Loucy (cell line): ENCODE results near the gene S1PR2.

Experiments used
- H2AFZ ChIP-seq: fragments of 200-600 bp; sonication (generic); 2 replicates; pipeline ENCODE4 v1.6.0; 2016; ENCODE audit warnings: antibody characterized with exemption, mild to moderate bottlenecking, low read length, moderate library complexity
- H3F3A ChIP-seq: fragments of 200-600 bp; 2 replicates; pipeline ENCODE4 v1.6.0; 2016; ENCODE audit warnings: antibody characterized with exemption, low read depth, mild to moderate bottlenecking
- H3K27me3 ChIP-seq: fragments of 200-600 bp; sonication (generic); 2 replicates; pipeline ENCODE4 v1.6.1; 2014; ENCODE audit warnings: low read length, mild to moderate bottlenecking; ENCODE audit not compliant: insufficient read depth, poor library complexity, severe bottlenecking
- H3K36me3 ChIP-seq: fragments of 200-600 bp; sonication (generic); 2 replicates; pipeline ENCODE4 v1.6.1; 2016; ENCODE audit warnings: low read length; ENCODE audit not compliant: insufficient read depth
- H3K4me1 ChIP-seq: fragments of 200-600 bp; sonication (generic); 2 replicates; pipeline ENCODE4 v1.5.1; 2014; ENCODE audit warnings: low read length, mild to moderate bottlenecking; ENCODE audit not compliant: insufficient read depth, poor library complexity, severe bottlenecking
- H3K4me2 ChIP-seq: fragments of 200-600 bp; sonication (generic); 2 replicates; pipeline ENCODE4 v1.6.0; 2014; ENCODE audit warnings: antibody characterized with exemption, low read length, low read depth, mild to moderate bottlenecking; ENCODE audit not compliant: poor library complexity, severe bottlenecking
- H3K4me3 ChIP-seq: fragments of 200-600 bp; sonication (generic); 2 replicates; pipeline ENCODE4 v1.5.1; 2014; ENCODE audit warnings: low read length, mild to moderate bottlenecking, mixed read lengths; ENCODE audit not compliant: poor library complexity, severe bottlenecking
- H3K79me2 ChIP-seq: fragments of 200-600 bp; sonication (generic); 2 replicates; pipeline ENCODE4 v1.6.1; 2014; ENCODE audit warnings: low read length; ENCODE audit not compliant: insufficient read depth
- H3K9ac ChIP-seq: fragments of 200-600 bp; sonication (generic); 2 replicates; pipeline ENCODE4 v1.6.0; 2014; ENCODE audit warnings: mild to moderate bottlenecking, low read depth, low read length, moderate library complexity; ENCODE audit not compliant: poor library complexity, severe bottlenecking
- H3K9me2 ChIP-seq: fragments of 200-600 bp; sonication (generic); replicated peaks from 2 replicates; pipeline ENCODE4 v1.6.1; 2016; ENCODE audit warnings: low read depth, low read length, mixed read lengths
- H3K9me3 ChIP-seq: fragments of 200-600 bp; sonication (generic); 2 replicates; pipeline ENCODE4 v1.6.1; 2014; ENCODE audit warnings: mild to moderate bottlenecking, antibody characterized with exemption, low read length, low read depth; ENCODE audit not compliant: insufficient read depth
- H4K20me1 ChIP-seq: fragments of 200-600 bp; sonication (generic); 2 replicates; pipeline ENCODE4 v1.6.0; 2014; ENCODE audit warnings: antibody characterized with exemption, low read length, mild to moderate bottlenecking; ENCODE audit not compliant: insufficient read depth, poor library complexity, severe bottlenecking
- EZH2phosphoT487 ChIP-seq: fragments of 200-600 bp; IDR thresholded peaks from 2 replicates; pipeline ENCODE4 v1.6.1; 2018; ENCODE audit warnings: antibody characterized with exemption, mild to moderate bottlenecking, moderate library complexity, borderline replicate concordance
- TF ChIP-seq, protein P1 (sequence below): fragments of 200-600 bp; sonication (generic); conservative IDR thresholded peaks from 2 replicates; pipeline ENCODE4 v1.5.1; 2014; ENCODE audit warnings: mild to moderate bottlenecking, antibody characterized with exemption, low read length

Gene S1PR2

DNA sequence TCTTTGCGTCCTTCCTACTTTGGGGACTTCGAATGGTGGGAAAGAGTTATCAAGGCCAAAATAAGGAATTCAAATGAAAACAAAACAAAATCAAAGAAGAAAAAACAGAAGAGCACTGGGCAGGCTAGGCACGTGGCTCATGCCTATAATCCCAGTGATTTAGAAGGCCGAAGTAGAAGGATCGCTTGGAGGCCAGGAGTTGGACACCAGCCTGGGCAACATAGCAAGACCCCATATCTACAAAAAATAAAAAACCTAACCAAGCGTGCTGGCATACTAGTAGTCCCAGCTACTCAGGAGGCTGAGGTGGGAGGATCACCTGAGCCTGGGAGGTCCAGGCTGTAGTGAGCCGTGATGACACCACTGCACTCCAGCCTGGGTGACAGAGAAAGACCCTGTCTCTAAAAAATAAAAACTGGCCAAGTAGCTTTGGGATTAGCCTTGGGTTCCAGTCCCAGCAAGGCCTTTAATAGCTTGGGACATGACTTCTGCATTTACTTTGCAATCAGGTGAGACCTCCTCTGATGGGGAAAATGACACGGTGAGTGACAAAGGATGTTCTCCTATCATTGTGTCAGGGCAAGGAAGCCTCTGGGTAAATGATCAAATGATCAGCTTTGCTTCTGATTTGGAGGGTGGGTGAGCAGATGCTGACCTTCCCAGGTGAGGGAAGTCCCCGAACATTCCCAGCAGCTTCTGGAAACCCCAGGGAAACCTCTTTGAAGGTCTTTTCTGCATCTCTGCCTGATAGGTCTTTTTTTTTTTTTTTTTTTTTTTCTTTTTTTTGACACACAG is 46.9 kb upstream of the S1PR2 start:
- H3K4me3 ChIP-seq, result no peak overlapping the region
- H3K79me2 ChIP-seq, result no peaks in the 10 kb centered on the region
- H3K4me2 ChIP-seq, result no peak overlapping the region
- no peaks in the 10 kb centered on the region for H3K36me3 ChIP-seq
- no peaks in the 10 kb centered on the region for H3K9me3 ChIP-seq
- no peak overlapping the region for H3K9ac ChIP-seq
- no peak for TF ChIP-seq EZH2phosphoT487
- TF ChIP-seq, protein P1, sequence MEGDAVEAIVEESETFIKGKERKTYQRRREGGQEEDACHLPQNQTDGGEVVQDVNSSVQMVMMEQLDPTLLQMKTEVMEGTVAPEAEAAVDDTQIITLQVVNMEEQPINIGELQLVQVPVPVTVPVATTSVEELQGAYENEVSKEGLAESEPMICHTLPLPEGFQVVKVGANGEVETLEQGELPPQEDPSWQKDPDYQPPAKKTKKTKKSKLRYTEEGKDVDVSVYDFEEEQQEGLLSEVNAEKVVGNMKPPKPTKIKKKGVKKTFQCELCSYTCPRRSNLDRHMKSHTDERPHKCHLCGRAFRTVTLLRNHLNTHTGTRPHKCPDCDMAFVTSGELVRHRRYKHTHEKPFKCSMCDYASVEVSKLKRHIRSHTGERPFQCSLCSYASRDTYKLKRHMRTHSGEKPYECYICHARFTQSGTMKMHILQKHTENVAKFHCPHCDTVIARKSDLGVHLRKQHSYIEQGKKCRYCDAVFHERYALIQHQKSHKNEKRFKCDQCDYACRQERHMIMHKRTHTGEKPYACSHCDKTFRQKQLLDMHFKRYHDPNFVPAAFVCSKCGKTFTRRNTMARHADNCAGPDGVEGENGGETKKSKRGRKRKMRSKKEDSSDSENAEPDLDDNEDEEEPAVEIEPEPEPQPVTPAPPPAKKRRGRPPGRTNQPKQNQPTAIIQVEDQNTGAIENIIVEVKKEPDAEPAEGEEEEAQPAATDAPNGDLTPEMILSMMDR, result no peak
- no peaks in the 10 kb centered on the region for H3K27me3 ChIP-seq
- H3K4me1 ChIP-seq, result peaks cover 9% of the 10 kb centered on the region
- no peak overlapping the region for H2AFZ ChIP-seq
- no peaks in the 10 kb centered on the region for H3K9me2 ChIP-seq
- H3F3A ChIP-seq, result no peaks in the 10 kb centered on the region
- H4K20me1 ChIP-seq, result peaks cover 3% of the 10 kb centered on the region

DNA sequence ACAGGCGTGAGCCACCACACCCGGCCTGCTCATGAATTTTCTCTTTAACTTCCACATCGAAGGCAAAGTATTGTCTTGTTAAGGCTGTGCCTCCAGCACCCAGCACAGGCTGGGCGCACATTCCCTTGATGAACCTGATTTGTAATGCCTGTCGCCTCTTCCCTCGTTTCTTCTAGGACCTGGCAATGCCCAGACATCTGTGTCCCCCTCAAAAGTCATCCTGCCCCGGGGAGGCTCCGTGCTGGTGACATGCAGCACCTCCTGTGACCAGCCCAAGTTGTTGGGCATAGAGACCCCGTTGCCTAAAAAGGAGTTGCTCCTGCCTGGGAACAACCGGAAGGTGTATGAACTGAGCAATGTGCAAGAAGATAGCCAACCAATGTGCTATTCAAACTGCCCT is 43.5 kb upstream of the S1PR2 start:
- Histone ChIP-seq H3K4me2 (no peak overlapping the region), H3K9ac (no peak overlapping the region), H4K20me1 (no peaks in the 10 kb centered on the region), H3K9me3 (no peaks in the 10 kb centered on the region), H3K27me3 (no peaks in the 10 kb centered on the region), H3K4me3 (no peak overlapping the region), H3K4me1 (peaks cover 23% of the 10 kb centered on the region), H2AFZ (no peak overlapping the region), H3F3A (no peaks in the 10 kb centered on the region), H3K9me2 (no peaks in the 10 kb centered on the region), H3K36me3 (no peaks in the 10 kb centered on the region), H3K79me2 (peaks cover 9% of the 10 kb centered on the region; the same call in 1 of the 2 replicates)
- TF ChIP-seq EZH2phosphoT487, result no peak
- TF ChIP-seq, protein P1, result no peak

DNA sequence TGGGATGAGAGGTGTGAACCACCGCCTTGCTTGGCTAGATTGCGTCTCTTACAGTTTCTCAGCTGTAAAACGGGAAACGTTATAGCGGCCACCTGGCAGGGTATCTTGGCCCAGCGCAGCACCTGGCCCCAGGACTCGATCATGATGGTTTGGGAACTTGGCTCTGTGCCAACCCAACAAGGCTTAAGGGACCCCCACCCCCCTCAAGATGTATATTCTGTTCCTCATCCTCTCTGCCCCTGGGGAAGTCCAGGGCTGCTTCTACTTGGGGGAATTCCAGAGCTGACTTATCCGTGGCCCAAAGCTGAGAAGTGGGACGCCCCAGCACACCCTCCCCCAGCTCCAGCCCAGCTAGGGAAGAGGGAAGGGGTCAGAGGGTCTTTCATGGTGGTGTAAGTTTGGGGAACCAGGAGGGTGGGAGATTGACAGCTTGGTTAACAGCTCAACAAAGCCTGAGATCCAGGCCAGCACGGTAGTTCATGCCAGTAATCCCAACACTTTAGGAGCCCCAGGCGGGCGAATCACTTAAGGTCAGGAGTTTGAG is 40.5 kb upstream of the S1PR2 start:
- Histone ChIP-seq H3K4me1 (peaks cover 21% of the 10 kb centered on the region), H3K4me2 (peak overlapping the region; percentile 70), H3K36me3 (no peaks in the 10 kb centered on the region), H3K9me2 (no peaks in the 10 kb centered on the region), H3F3A (no peaks in the 10 kb centered on the region), H4K20me1 (no peaks in the 10 kb centered on the region), H3K9me3 (no peaks in the 10 kb centered on the region), H3K27me3 (no peaks in the 10 kb centered on the region), H3K9ac (peak overlapping the region; percentile 75), H3K79me2 (peaks cover 9% of the 10 kb centered on the region; the same call in 1 of the 2 replicates), H3K4me3 (peak overlapping the region; percentile 73), H2AFZ (peak overlapping the region; percentile 85)
- no peak for TF ChIP-seq EZH2phosphoT487
- TF ChIP-seq, protein P1, result no peak
